ENCODE results near the gene PSD. TPM values are rescaled to one million over a fixed set of nuclear protein-coding genes. Genes with fewer than 3 reads are reported as not detected.

PSD gene
- total and polyA plus RNA-seq, 12 donors = 0.19 to 1.5 (median 0.42) TPM; not detected in 1

DNA sequence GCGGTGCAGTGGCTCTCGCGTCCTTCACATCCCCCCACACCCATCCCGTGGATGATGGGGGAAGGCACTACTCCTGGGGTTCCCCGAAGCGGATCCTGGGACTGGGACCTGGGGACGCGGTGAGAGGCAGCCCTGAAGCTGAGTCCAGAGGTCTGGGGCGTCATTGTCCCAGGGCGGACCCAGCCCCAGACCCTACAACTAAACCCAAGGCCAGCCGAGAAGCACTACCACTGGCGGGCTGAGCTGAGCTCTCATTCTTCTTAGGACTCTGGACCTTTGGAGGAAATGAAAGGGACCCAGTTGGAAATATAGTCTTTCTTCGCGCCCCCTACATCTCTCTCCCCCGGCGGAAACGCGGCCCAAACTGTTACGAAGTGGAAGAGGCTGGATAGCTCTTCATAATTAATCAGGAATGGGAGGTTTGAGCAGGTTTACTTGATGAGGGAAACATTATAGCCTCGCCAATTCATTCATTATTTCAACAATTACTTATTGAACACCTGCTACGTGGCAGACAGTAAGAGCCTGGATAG is 1.7 kb upstream of the PSD start:
- H3K27me3 ChIP-seq = peaks cover 0 to 40% (median 38%) of the 10 kb centered on the region in 7 donors
- no peak for TF ChIP-seq CTCF (IDR thresholded peaks at IDR 0.05)
- H3K27ac ChIP-seq = peak overlapping the region in 9 of 10 donors; percentile 81 to 97 (median 91)
- peaks cover 15 to 40% (median 36%) of the 10 kb centered on the region in 9 donors for H3K4me1 ChIP-seq
- intact Hi-C loops (cut with DNase I) = loop anchor here in 4 of 10 donors (5.0 to 10.0 kb wide), 3 partner anchors 42 to 82 kb away; partner anchors contain the start of genes ACTR1A (in 2 of the 4) and SUFU (in 2 of the 4)
- no peaks in the 10 kb centered on the region for H3K9me3 ChIP-seq
- peaks cover 0 to 24% (median 0%) of the 10 kb centered on the region in 9 donors for H3K36me3 ChIP-seq
- peak in 2 of 8 donors; percentile 1 for ATAC-seq
- no peak for DNase-seq
- 1% methylated on average over 21 of the region's 21 CpGs for WGBS, 2 donors
- H3K4me3 ChIP-seq = peak overlapping the region; percentile 80 to 100 (median 94)

- H3K27me3 ChIP-seq = peaks cover 0 to 47% (median 45%) of the 10 kb centered on the region in 7 donors
- ATAC-seq = peak in 5 of 8 donors; percentile 3 to 38 (median 26)
- H3K36me3 ChIP-seq = peaks cover 0 to 19% (median 0%) of the 10 kb centered on the region in 9 donors
- peak overlapping the region in 6 of 10 donors; percentile 85 to 97 (median 91) for H3K27ac ChIP-seq
- TF ChIP-seq CTCF (IDR thresholded peaks at IDR 0.05) = no peak
- intact Hi-C loops (cut with DNase I) = loop anchor here in 5 of 10 donors (5.0 to 10.0 kb wide), 4 partner anchors 43 to 165 kb away; partner anchors contain the start of genes ACTR1A (in 2 of the 5) and SUFU (in 2 of the 5)
- WGBS, 2 donors = 1% methylated on average over 52 to 54 of the region's 54 CpGs
- H3K4me1 ChIP-seq = peaks cover 15 to 40% (median 36%) of the 10 kb centered on the region in 9 donors
- H3K9me3 ChIP-seq = no peaks in the 10 kb centered on the region
- peak; percentile 38 to 70 for DNase-seq
- peak overlapping the region; percentile 80 to 100 (median 94) for H3K4me3 ChIP-seq
Measured at GRCh38 chr10:102419269-102420180, 940 bp upstream of the PSD start.

- DNase-seq = no peak
- Histone ChIP-seq H3K4me1 (peaks cover 11 to 20% (median 18%) of the 10 kb centered on the region in 9 donors), H3K9me3 (no peaks in the 10 kb centered on the region), H3K27ac (no peak overlapping the region), H3K36me3 (no peaks in the 10 kb centered on the region), H3K4me3 (no peak overlapping the region), H3K27me3 (peaks cover 0 to 75% (median 71%) of the 10 kb centered on the region in 7 donors)
- WGBS, 2 donors = 82 to 85% methylated on average over 20 of the region's 20 CpGs
- ATAC-seq = no peak
- intact Hi-C loops (cut with DNase I) = loop anchor here in 1 of 10 donors (10.0 kb wide), 1 partner anchor 168 kb away; no protein-coding TSS in a partner anchor
- TF ChIP-seq CTCF (IDR thresholded peaks at IDR 0.05) = no peak
Measured at GRCh38 chr10:102416695-102417094, 1.9 kb downstream of the PSD start.

DNA sequence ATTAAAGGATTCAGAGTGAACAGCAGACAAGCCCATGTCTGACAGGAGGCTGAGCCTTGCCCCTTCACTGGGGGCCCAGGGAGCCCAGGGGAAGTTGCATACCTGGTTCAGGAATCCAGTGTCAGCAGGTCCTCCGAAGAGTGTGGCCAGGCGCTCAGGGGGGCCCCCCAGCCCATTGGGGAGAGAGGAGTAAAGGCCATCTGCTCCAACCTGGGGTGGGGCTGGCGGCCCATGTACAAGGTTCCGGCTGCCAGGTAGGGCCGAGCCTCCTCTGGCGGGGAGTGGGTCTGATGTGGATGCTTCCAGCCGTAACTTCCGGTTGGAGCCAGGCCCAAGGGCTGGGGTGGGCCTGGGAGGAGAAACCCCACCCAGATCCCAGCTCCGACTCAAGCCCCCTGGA is 2.3 kb downstream of the PSD start:
- H3K27ac ChIP-seq = no peak overlapping the region
- peaks cover 0 to 79% (median 75%) of the 10 kb centered on the region in 7 donors for H3K27me3 ChIP-seq
- H3K4me3 ChIP-seq = no peak overlapping the region
- ATAC-seq (no peak), DNase-seq (no peak)
- TF ChIP-seq CTCF (IDR thresholded peaks at IDR 0.05) = no peak
- H3K36me3 ChIP-seq = no peaks in the 10 kb centered on the region
- H3K4me1 ChIP-seq = peaks cover 11 to 18% (median 16%) of the 10 kb centered on the region in 9 donors
- WGBS, 2 donors = 75 to 77% methylated on average over 9 of the region's 9 CpGs
- no peaks in the 10 kb centered on the region for H3K9me3 ChIP-seq
- intact Hi-C loops (cut with DNase I) = loop anchor here in 1 of 10 donors (10.0 kb wide), 1 partner anchor 169 kb away; no protein-coding TSS in a partner anchor

All from heart right ventricle (tissue), 16 donors.